Uterus (tissue), 2 donors: ENCODE measurements around the gene SPATA20.

Experiments used
- CTCF ChIP-seq, 4 experiments: fragments of 200-600 bp in 2 of 4; fragments of 450-650 bp in 2 of 4; sonication (generic) in 2 of 4; IDR thresholded peaks; one replicate each; pipeline ENCODE4 v1.5.1; 2016 to 2019; ENCODE audit warnings: antibody characterized with exemption in 4 of 4, mild to moderate bottlenecking in 2 of 4, moderate library complexity in 1 of 4
- POLR2A ChIP-seq, 2 donors: fragments of 450-650 bp; IDR thresholded peaks; one replicate each; pipeline ENCODE4 v1.6.1; 2016; ENCODE audit warnings: antibody characterized with exemption in 2 of 2, mild to moderate bottlenecking in 1 of 2, moderate library complexity in 1 of 2

GRCh38 chr17:50534979-50535326, 12.0 kb upstream of the SPATA20 start:
- TF ChIP-seq POLR2A (IDR thresholded peaks at IDR 0.05) (no peak), CTCF (IDR thresholded peaks at IDR 0.05) (no peak)
